NT2/D1 (cell line): ENCODE data around the gene CCDC198.

Experiments
- SUZ12 ChIP-seq: IDR thresholded peaks from 2 replicates; pipeline ENCODE4 v1.6.1; 2011; ENCODE audit not compliant: insufficient read length, insufficient read depth; ENCODE audit errors: extremely low read depth
- ZNF274 ChIP-seq: IDR thresholded peaks from 2 replicates; pipeline ENCODE4 v1.6.1; 2011; ENCODE audit warnings: mild to moderate bottlenecking, low read depth, low read length

GRCh38 chr14:57470909-57471308 lies 22.7 kb downstream of the CCDC198 start:
- TF ChIP-seq ZNF274 = no peak
- TF ChIP-seq SUZ12 = no peak
